HEK293T (cell line): ENCODE results near the gene AKAP9.

ENCODE experiments used
- CTCF ChIA-PET: fragments of 350-600 bp; formaldehyde crosslinking; extraction: SDS; loops from one replicate; lab custom pipeline; 2021; ENCODE audit warnings: antibody characterized with exemption, inconsistent platforms; lab: Yijun Ruan, JAX
- POLR2A ChIA-PET: fragments of 350-600 bp; formaldehyde crosslinking; extraction: SDS; loops from one replicate; lab custom pipeline; 2020; ENCODE audit warnings: antibody characterized with exemption, inconsistent platforms; lab: Yijun Ruan, JAX
- DNase-seq: peaks from one replicate; pipeline ENCODE4 v3.0.0; 2012; ENCODE audit warnings: mixed read lengths; ENCODE audit errors: extremely low spot score
- ARNT ChIP-seq: fragments of 450-650 bp; IDR thresholded peaks from 2 replicates; pipeline ENCODE4 v1.6.1; 2017; ENCODE audit warnings: mild to moderate bottlenecking
- BHLHE40 ChIP-seq: fragments of 450-650 bp; IDR thresholded peaks from 2 replicates; pipeline ENCODE4 v1.6.1; 2016; ENCODE audit warnings: mild to moderate bottlenecking, moderate library complexity, borderline replicate concordance
- CTBP1 ChIP-seq: fragments of 450-650 bp; IDR thresholded peaks from 2 replicates; pipeline ENCODE4 v1.6.1; 2016; ENCODE audit warnings: borderline replicate concordance
- ELF4 ChIP-seq: fragments of 450-650 bp; IDR thresholded peaks from 2 replicates; pipeline ENCODE4 v1.6.1; 2017; ENCODE audit warnings: antibody characterized with exemption
- FOXA1 ChIP-seq: fragments of 450-650 bp; IDR thresholded peaks from 2 replicates; pipeline ENCODE4 v1.6.1; 2016; ENCODE audit warnings: mild to moderate bottlenecking
- FOXK2 ChIP-seq: fragments of 450-650 bp; IDR thresholded peaks from 2 replicates; pipeline ENCODE4 v1.6.1; 2016; ENCODE audit warnings: mild to moderate bottlenecking
- FOXM1 ChIP-seq: fragments of 450-650 bp; IDR thresholded peaks from 2 replicates; pipeline ENCODE4 v1.6.1; 2017; ENCODE audit warnings: mild to moderate bottlenecking, borderline replicate concordance
- HDGF ChIP-seq: fragments of 450-650 bp; IDR thresholded peaks from 2 replicates; pipeline ENCODE4 v1.6.1; 2017; ENCODE audit warnings: antibody characterized with exemption, borderline replicate concordance
- L3MBTL2 ChIP-seq: fragments of 450-650 bp; conservative IDR thresholded peaks from 2 replicates; pipeline ENCODE4 v1.6.1; 2016; ENCODE audit warnings: mild to moderate bottlenecking
- LEF1 ChIP-seq: fragments of 450-650 bp; IDR thresholded peaks from 2 replicates; pipeline ENCODE4 v1.6.1; 2017; ENCODE audit warnings: mild to moderate bottlenecking, borderline replicate concordance
- NFRKB ChIP-seq: fragments of 450-650 bp; IDR thresholded peaks from 2 replicates; pipeline ENCODE4 v1.6.1; 2016; ENCODE audit warnings: mild to moderate bottlenecking, moderate library complexity
- PKNOX1 ChIP-seq: fragments of 450-650 bp; IDR thresholded peaks from 2 replicates; pipeline ENCODE4 v1.6.1; 2016
- SP1 ChIP-seq: fragments of 450-650 bp; IDR thresholded peaks from 2 replicates; pipeline ENCODE4 v1.6.1; 2017
- SUZ12 ChIP-seq: fragments of 450-650 bp; IDR thresholded peaks from 2 replicates; pipeline ENCODE4 v1.6.1; 2016; ENCODE audit warnings: mild to moderate bottlenecking
- TARDBP ChIP-seq: fragments of 450-650 bp; IDR thresholded peaks from 2 replicates; pipeline ENCODE4 v1.6.1; 2016
- ZNF384 ChIP-seq: fragments of 450-650 bp; IDR thresholded peaks from 2 replicates; pipeline ENCODE4 v1.6.1; 2016

AKAP9 gene

GRCh38 chr7:92116949-92117348, 176.3 kb downstream of the AKAP9 start:
- DNase-seq: no peak
- CTCF ChIA-PET: interaction anchor here (1.0 kb wide), 1 partner anchor 236 kb away, joined by 3 read pairs; no protein-coding TSS in a partner anchor
- POLR2A ChIA-PET: no interaction called here
- TF ChIP-seq PKNOX1 (0 out of 2 replicates have a peak, but pooled peaks have one; percentile 27), FOXA1 (no peak), NFRKB (no peak), SP1 (no peak), FOXK2 (no peak), L3MBTL2 (no peak)

- no peak for DNase-seq
- ChIA-PET CTCF (no interaction called here), POLR2A (no interaction called here)
- no peak for TF ChIP-seq CTBP1
- TF ChIP-seq TARDBP: no peak
- TF ChIP-seq LEF1: no peak
- no peak for TF ChIP-seq HDGF
- TF ChIP-seq L3MBTL2: no peak
Measured at GRCh38 chr7:92119213-92119759, 178.6 kb downstream of the AKAP9 start.

- CTCF ChIA-PET: no interaction called here
- no peak for DNase-seq
- POLR2A ChIA-PET: no interaction called here
- no peak for TF ChIP-seq CTBP1
- TF ChIP-seq FOXA1: no peak
- TF ChIP-seq FOXK2: no peak
- no peak for TF ChIP-seq PKNOX1
- TF ChIP-seq ELF4: no peak
- no peak for TF ChIP-seq FOXM1
- no peak for TF ChIP-seq L3MBTL2
- no peak for TF ChIP-seq HDGF
- TF ChIP-seq ARNT: no peak
- TF ChIP-seq NFRKB: no peak
- no peak for TF ChIP-seq SUZ12
- TF ChIP-seq LEF1: no peak
- no peak for TF ChIP-seq SP1
- TF ChIP-seq TARDBP: no peak
- TF ChIP-seq ZNF384: no peak
Measured at GRCh38 chr7:92121681-92122080, 181.0 kb downstream of the AKAP9 start.

- no peak for DNase-seq
- POLR2A ChIA-PET: no interaction called here
- CTCF ChIA-PET: interaction anchor here (1.1 kb wide), 1 partner anchor 48 kb away, joined by 3 read pairs; the partner anchor contains the start of gene LRRD1
- TF ChIP-seq ARNT (no peak), ZNF384 (no peak), TARDBP (no peak), CTBP1 (no peak), HDGF (no peak), SUZ12 (no peak), ELF4 (no peak), FOXK2 (no peak), NFRKB (no peak), SP1 (no peak), L3MBTL2 (no peak), FOXM1 (no peak), PKNOX1 (no peak), FOXA1 (no peak), BHLHE40 (no peak), LEF1 (no peak)
Measured at GRCh38 chr7:92131093-92131492, 190.4 kb downstream of the AKAP9 start.

GRCh38 chr7:92131764-92132330, 191.2 kb downstream of the AKAP9 start:
- POLR2A ChIA-PET: no interaction called here
- DNase-seq: no peak
- CTCF ChIA-PET: interaction anchor here (0.5 to 1.1 kb wide), 2 partner anchors 47 to 349 kb away, joined by 3 read pairs; partner anchors contain the start of gene LRRD1
- TF ChIP-seq TARDBP (no peak), PKNOX1 (peak; percentile 67), ZNF384 (no peak)

GRCh38 chr7:92133133-92133736, 192.6 kb downstream of the AKAP9 start:
- CTCF ChIA-PET: interaction anchor here (0.6 to 0.9 kb wide), 7 partner anchors 8 to 509 kb away, joined by 3 to 5 read pairs (median 3); partner anchors contain the start of gene MTERF1
- POLR2A ChIA-PET: interaction anchor here (0.6 to 2.4 kb wide), 8 partner anchors 8 to 314 kb away, joined by 3 to 13 read pairs (median 3); partner anchors contain the start of genes AKAP9, ANKIB1, GATAD1 and KRIT1
- TF ChIP-seq ZNF384 (peak; percentile 52; the same call in 1 of the 2 replicates), NFRKB (no peak)
- no peak for DNase-seq
